HL-60 (cell line): ENCODE measurements around the gene GRXCR1.

Experiments
- POLR2AphosphoS5 ChIP-seq: IDR thresholded peaks from 2 replicates; pipeline ENCODE4 v1.6.1; 2012; ENCODE audit warnings: low read depth
- SPI1 ChIP-seq: IDR thresholded peaks from 2 replicates; pipeline ENCODE4 v1.6.1; 2012; ENCODE audit warnings: low read depth, mild to moderate bottlenecking, borderline replicate concordance
- TF ChIP-seq, protein P1 (sequence below): IDR thresholded peaks from one replicate; pipeline ENCODE4 v1.5.1; 2011; ENCODE audit warnings: low read length, control low read depth, inconsistent platforms; ENCODE audit not compliant: insufficient read depth
- TF ChIP-seq, protein P2 (sequence below): IDR thresholded peaks from 2 replicates; pipeline ENCODE4 v1.6.1; 2012; ENCODE audit warnings: low read depth; ENCODE audit not compliant: insufficient replicate concordance

DNA sequence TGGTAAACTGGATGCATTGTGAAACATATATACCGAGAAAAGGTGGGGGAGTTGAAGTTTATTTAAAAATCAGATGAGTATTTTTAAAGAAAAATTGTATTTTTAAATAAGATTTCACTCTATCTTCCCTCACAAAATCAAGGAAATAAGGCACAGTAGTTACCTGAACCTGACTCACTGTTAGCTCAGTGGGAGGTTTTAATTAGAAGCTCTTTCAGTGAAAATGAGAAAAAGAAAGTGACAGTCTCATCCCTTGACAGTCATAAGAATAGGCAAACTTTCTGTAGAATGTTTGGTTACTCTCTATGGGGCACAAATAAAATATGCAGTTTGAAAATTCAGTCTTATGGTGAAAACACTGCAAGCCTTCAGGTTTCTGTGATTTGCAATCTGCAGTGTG is 49.7 kb downstream of the GRXCR1 start:
- TF ChIP-seq, protein P1, sequence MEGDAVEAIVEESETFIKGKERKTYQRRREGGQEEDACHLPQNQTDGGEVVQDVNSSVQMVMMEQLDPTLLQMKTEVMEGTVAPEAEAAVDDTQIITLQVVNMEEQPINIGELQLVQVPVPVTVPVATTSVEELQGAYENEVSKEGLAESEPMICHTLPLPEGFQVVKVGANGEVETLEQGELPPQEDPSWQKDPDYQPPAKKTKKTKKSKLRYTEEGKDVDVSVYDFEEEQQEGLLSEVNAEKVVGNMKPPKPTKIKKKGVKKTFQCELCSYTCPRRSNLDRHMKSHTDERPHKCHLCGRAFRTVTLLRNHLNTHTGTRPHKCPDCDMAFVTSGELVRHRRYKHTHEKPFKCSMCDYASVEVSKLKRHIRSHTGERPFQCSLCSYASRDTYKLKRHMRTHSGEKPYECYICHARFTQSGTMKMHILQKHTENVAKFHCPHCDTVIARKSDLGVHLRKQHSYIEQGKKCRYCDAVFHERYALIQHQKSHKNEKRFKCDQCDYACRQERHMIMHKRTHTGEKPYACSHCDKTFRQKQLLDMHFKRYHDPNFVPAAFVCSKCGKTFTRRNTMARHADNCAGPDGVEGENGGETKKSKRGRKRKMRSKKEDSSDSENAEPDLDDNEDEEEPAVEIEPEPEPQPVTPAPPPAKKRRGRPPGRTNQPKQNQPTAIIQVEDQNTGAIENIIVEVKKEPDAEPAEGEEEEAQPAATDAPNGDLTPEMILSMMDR = no peak
- TF ChIP-seq POLR2AphosphoS5 = no peak
- TF ChIP-seq SPI1 = no peak
- TF ChIP-seq, protein P2, sequence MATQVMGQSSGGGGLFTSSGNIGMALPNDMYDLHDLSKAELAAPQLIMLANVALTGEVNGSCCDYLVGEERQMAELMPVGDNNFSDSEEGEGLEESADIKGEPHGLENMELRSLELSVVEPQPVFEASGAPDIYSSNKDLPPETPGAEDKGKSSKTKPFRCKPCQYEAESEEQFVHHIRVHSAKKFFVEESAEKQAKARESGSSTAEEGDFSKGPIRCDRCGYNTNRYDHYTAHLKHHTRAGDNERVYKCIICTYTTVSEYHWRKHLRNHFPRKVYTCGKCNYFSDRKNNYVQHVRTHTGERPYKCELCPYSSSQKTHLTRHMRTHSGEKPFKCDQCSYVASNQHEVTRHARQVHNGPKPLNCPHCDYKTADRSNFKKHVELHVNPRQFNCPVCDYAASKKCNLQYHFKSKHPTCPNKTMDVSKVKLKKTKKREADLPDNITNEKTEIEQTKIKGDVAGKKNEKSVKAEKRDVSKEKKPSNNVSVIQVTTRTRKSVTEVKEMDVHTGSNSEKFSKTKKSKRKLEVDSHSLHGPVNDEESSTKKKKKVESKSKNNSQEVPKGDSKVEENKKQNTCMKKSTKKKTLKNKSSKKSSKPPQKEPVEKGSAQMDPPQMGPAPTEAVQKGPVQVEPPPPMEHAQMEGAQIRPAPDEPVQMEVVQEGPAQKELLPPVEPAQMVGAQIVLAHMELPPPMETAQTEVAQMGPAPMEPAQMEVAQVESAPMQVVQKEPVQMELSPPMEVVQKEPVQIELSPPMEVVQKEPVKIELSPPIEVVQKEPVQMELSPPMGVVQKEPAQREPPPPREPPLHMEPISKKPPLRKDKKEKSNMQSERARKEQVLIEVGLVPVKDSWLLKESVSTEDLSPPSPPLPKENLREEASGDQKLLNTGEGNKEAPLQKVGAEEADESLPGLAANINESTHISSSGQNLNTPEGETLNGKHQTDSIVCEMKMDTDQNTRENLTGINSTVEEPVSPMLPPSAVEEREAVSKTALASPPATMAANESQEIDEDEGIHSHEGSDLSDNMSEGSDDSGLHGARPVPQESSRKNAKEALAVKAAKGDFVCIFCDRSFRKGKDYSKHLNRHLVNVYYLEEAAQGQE = no peak
